ENCODE measurements around the gene HKDC1.

The HKDC1 gene

DNA sequence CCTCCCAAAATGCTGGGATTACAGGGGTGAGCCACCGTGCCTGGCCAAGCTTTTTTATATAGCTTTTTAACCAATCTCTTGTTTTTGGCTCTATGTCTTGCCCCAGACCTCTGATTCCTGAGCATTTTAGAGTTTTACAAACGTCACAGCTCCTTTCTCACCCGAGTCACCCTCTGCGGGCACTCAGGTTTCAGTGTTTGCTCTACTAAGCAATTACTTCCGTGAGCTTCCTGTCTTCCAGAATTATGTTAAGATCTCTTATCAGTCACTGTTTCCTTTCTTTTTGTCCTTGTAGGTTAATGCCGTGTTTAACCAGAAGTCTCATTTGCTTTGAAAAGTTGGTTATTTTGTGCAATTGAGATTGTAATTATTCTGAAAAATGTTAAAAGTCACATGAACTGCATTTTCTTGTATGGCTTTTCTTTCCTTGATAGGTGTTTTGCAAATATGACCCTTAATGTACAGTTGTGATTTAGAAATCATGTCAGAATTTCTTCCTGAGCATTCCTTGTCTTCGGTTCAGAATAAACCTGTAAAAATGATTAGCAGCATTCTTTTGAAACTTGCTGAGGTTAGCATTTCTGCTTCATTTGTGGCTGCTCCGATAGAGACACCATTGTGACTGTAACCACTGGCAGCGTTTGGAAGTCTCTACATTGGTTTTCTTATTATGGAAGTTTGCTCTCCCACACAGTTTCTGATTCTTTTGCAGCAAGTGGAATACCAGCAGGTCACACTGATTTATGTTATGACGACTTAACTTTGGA is 4.5 kb upstream of the HKDC1 start:
- no peak overlapping the region for H3K27ac ChIP-seq (replicated peaks)
- H3K4me3 ChIP-seq (replicated peaks; ENCODE audit: insufficient read depth, low read length) = no peak overlapping the region
- TF ChIP-seq, protein P1, sequence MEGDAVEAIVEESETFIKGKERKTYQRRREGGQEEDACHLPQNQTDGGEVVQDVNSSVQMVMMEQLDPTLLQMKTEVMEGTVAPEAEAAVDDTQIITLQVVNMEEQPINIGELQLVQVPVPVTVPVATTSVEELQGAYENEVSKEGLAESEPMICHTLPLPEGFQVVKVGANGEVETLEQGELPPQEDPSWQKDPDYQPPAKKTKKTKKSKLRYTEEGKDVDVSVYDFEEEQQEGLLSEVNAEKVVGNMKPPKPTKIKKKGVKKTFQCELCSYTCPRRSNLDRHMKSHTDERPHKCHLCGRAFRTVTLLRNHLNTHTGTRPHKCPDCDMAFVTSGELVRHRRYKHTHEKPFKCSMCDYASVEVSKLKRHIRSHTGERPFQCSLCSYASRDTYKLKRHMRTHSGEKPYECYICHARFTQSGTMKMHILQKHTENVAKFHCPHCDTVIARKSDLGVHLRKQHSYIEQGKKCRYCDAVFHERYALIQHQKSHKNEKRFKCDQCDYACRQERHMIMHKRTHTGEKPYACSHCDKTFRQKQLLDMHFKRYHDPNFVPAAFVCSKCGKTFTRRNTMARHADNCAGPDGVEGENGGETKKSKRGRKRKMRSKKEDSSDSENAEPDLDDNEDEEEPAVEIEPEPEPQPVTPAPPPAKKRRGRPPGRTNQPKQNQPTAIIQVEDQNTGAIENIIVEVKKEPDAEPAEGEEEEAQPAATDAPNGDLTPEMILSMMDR (IDR thresholded peaks at IDR 0.05; ENCODE audit: insufficient read depth, low read length) = no peak
- TF ChIP-seq, protein P2, sequence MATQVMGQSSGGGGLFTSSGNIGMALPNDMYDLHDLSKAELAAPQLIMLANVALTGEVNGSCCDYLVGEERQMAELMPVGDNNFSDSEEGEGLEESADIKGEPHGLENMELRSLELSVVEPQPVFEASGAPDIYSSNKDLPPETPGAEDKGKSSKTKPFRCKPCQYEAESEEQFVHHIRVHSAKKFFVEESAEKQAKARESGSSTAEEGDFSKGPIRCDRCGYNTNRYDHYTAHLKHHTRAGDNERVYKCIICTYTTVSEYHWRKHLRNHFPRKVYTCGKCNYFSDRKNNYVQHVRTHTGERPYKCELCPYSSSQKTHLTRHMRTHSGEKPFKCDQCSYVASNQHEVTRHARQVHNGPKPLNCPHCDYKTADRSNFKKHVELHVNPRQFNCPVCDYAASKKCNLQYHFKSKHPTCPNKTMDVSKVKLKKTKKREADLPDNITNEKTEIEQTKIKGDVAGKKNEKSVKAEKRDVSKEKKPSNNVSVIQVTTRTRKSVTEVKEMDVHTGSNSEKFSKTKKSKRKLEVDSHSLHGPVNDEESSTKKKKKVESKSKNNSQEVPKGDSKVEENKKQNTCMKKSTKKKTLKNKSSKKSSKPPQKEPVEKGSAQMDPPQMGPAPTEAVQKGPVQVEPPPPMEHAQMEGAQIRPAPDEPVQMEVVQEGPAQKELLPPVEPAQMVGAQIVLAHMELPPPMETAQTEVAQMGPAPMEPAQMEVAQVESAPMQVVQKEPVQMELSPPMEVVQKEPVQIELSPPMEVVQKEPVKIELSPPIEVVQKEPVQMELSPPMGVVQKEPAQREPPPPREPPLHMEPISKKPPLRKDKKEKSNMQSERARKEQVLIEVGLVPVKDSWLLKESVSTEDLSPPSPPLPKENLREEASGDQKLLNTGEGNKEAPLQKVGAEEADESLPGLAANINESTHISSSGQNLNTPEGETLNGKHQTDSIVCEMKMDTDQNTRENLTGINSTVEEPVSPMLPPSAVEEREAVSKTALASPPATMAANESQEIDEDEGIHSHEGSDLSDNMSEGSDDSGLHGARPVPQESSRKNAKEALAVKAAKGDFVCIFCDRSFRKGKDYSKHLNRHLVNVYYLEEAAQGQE (IDR thresholded peaks at IDR 0.05; ENCODE audit: insufficient replicate concordance, low read depth) = no peak
- TF ChIP-seq POLR2AphosphoS5 (IDR thresholded peaks at IDR 0.05; ENCODE audit: low read depth) = no peak
- TF ChIP-seq GABPA (IDR thresholded peaks at IDR 0.05; ENCODE audit: low read depth) = no peak
- TF ChIP-seq SPI1 (IDR thresholded peaks at IDR 0.05; ENCODE audit: borderline replicate concordance, low read depth) = no peak
- DNase-seq (ENCODE audit: low read depth in 1 of 2, low spot score in 1 of 2) = no peak
- no peaks in the 10 kb centered on the region for H3K27me3 ChIP-seq (ENCODE audit: insufficient read depth, poor library complexity, severe bottlenecking)

DNA sequence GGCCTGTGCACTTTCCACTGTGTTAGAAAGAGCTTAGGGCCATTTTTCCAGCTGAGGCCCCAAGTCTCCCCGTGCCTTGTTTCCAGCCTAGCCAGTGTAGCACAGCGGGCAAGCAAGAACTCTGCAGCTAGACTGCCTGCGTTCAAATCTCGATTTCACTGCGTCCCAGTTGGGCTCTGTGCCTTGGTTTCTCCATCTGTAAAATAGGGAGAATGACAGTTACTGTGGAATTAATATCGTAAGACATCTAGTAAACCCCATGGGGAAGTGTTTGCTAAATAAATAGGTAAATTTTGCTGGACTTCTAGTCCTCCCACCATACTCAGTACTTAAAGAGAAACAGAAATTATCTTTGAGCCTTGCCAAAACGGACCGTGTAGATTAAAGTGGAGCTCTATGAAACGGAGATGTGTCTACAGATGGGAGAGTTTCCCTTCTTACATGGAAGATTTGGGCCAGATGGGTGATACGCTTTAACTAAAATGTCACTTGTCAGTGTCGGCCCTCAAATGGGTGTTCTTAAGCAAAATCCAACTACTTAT is 3.5 kb upstream of the HKDC1 start:
- Histone ChIP-seq H3K27me3 (ENCODE audit: insufficient read depth, poor library complexity, severe bottlenecking) (no peaks in the 10 kb centered on the region), H3K27ac (replicated peaks) (no peak overlapping the region), H3K4me3 (replicated peaks; ENCODE audit: insufficient read depth, low read length) (no peak overlapping the region)
- no peak for DNase-seq (ENCODE audit: low read depth in 1 of 2, low spot score in 1 of 2)
- TF ChIP-seq POLR2AphosphoS5 (IDR thresholded peaks at IDR 0.05; ENCODE audit: low read depth) (no peak), GABPA (IDR thresholded peaks at IDR 0.05; ENCODE audit: low read depth) (no peak), SPI1 (IDR thresholded peaks at IDR 0.05; ENCODE audit: borderline replicate concordance, low read depth) (no peak)
- TF ChIP-seq, protein P1 (IDR thresholded peaks at IDR 0.05; ENCODE audit: insufficient read depth, low read length) = no peak
- TF ChIP-seq, protein P2 (IDR thresholded peaks at IDR 0.05; ENCODE audit: insufficient replicate concordance, low read depth) = no peak

DNA sequence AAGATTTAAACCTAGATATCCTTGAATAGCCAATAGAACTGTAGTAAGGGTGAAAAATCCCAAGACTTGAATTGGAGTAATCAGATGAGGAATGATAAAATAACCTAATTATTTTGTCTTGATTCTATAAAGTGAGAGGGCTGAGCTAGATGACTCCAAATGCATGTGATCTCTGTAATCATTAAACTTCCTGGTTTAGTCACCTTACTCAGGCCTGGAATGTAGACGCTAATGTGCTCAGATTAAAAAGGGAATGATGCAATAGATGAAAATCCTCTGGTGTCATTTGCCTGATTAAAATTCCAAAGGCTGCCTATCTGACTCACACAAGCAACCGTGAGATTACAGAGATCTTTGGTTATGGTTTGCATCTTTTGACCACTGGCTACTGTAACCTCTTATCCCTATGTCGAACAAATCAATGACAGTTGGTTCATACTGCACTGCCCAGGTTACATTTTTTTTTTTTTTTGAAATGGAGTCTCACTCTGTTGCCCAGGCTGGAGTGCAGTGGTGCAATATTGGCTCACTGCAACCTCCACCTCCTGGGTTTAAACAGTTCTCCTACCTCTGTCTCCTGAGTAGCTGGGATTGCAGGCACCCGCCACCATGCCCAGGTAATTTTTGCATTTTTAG is 2.9 kb upstream of the HKDC1 start:
- Histone ChIP-seq H3K27ac (replicated peaks) (no peak overlapping the region), H3K27me3 (ENCODE audit: insufficient read depth, poor library complexity, severe bottlenecking) (no peaks in the 10 kb centered on the region), H3K4me3 (replicated peaks; ENCODE audit: insufficient read depth, low read length) (no peak overlapping the region)
- TF ChIP-seq, protein P2 (IDR thresholded peaks at IDR 0.05; ENCODE audit: insufficient replicate concordance, low read depth) = no peak
- TF ChIP-seq POLR2AphosphoS5 (IDR thresholded peaks at IDR 0.05; ENCODE audit: low read depth) = no peak
- TF ChIP-seq SPI1 (IDR thresholded peaks at IDR 0.05; ENCODE audit: borderline replicate concordance, low read depth) = no peak
- TF ChIP-seq, protein P1 (IDR thresholded peaks at IDR 0.05; ENCODE audit: insufficient read depth, low read length) = no peak
- TF ChIP-seq GABPA (IDR thresholded peaks at IDR 0.05; ENCODE audit: low read depth) = no peak
- no peak for DNase-seq (ENCODE audit: low read depth in 1 of 2, low spot score in 1 of 2)

All from HL-60 (cell line).